Right renal pelvis (tissue), 4 donors: Measurements from ENCODE around the gene NEK6. TPM values are rescaled to one million over a fixed set of nuclear protein-coding genes. Genes with fewer than 3 reads are reported as not detected.

Experiments
- DNase-seq, 4 donors: peaks; one replicate each; pipeline ENCODE4 v3.0.0-alpha.2; 2013; ENCODE audit warnings: low read depth in 4 of 4, low spot score in 3 of 4, missing footprints in 1 of 4
- polyA plus RNA-seq, 4 donors: library from polyadenylated mRNA; unstranded; fragments of 120-200 nt; gene quantifications; one replicate each; pipeline ENCODE4 v1.2.1, GENCODE V29; 2013; ENCODE audit not compliant: insufficient read length in 4 of 4

The NEK6 gene
- polyA plus RNA-seq, 4 donors = 26.7 to 35.1 (median 29.6) TPM

GRCh38 chr9:124389146-124389939, 131.6 kb downstream of the NEK6 start:
- no peak for DNase-seq

GRCh38 chr9:124390794-124391658, 133.3 kb downstream of the NEK6 start:
- no peak for DNase-seq

- no peak for DNase-seq
These were observed 134.6 kb downstream of the NEK6 start for GRCh38 chr9:124392254-124392870.

- no peak for DNase-seq
These were observed 135.2 kb downstream of the NEK6 start for GRCh38 chr9:124392871-124393460.

- no peak for DNase-seq
These were observed 136.4 kb downstream of the NEK6 start for GRCh38 chr9:124394167-124394566.

- no peak for DNase-seq
These were observed 136.8 kb downstream of the NEK6 start for GRCh38 chr9:124394596-124394995.

DNA sequence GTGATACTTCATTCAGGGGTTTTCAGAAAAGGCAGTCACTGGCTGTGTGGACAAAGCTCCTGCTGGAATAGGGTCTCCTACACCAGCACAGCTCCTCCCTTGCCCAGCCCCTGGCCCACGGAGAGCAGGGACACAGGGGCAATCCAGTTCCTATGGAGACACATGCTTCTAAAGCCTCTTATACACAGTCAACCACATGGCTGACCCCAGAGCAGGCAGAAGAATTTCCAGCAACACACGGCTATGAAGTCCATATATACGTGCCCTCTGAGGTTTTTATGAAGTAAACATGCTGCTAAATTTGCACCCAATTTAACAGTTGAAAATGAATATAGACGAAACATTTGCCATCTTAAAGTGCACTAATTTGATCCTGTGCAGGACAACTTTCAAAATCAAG, 138.1 kb downstream of the NEK6 start:
- DNase-seq = no peak

GRCh38 chr9:124398191-124398935, 140.6 kb downstream of the NEK6 start:
- DNase-seq = no peak

GRCh38 chr9:124399323-124399967, 141.7 kb downstream of the NEK6 start:
- no peak for DNase-seq

- DNase-seq = no peak
These were observed 142.5 kb downstream of the NEK6 start for GRCh38 chr9:124399968-124400940.

Other genes starting within 250 kb of the NEK6 start
- gene LHX2, start 246.2 kb upstream of the NEK6 start, polyA plus RNA-seq = under 1 TPM in 3 of 4 donors, not detected in 1; 0.28 to 0.49 (median 0.29) TPM
- gene PSMB7, start 157.5 kb downstream of the NEK6 start, polyA plus RNA-seq = 100 to 1,000 TPM; 202 to 226 (median 220) TPM
- under 1 TPM in 2 of 4 donors, not detected in 2; 0.14 to 0.16 TPM for gene ADGRD2, start 192.5 kb downstream of the NEK6 start, polyA plus RNA-seq
- gene NR5A1, start 249.4 kb downstream of the NEK6 start, polyA plus RNA-seq = under 1 TPM in 1 of 4 donors, not detected in 3; 0.06 TPM